Left lobe of liver (tissue), 2 donors: ENCODE data around the gene PLAU. TPM values are rescaled to one million over a fixed set of nuclear protein-coding genes. Genes with fewer than 3 reads are reported as not detected.
"Not testable (repeated sequence)": the region's sequence is repeated elsewhere in the genome, so short reads cannot be mapped to it uniquely, and the experiment has no call there.

ENCODE experiments used
- ATAC-seq: fragments of 200-7000 bp; cut with Tn5 transposase; one replicate; pipeline ENCODE4 v1.9.1; 2020; ENCODE audit warnings: mild to moderate bottlenecking, moderate library complexity
- DNase-seq: peaks from one replicate; pipeline ENCODE4 v3.0.0-alpha.2; 2020; ENCODE audit warnings: low spot score
- total RNA-seq: library from RNA; stranded (reverse); gene quantifications from one replicate; pipeline ENCODE4 v1.2.1, GENCODE V29; 2021
- donor health status: DM: no; HTN: no; CAD: no; lungs with moderate emphysema.
- donor health status: DM: no; HTN: yes; CAD: no.

The PLAU gene
- total RNA-seq, 1 donor from 2014 or later: 0.50 TPM

DNA sequence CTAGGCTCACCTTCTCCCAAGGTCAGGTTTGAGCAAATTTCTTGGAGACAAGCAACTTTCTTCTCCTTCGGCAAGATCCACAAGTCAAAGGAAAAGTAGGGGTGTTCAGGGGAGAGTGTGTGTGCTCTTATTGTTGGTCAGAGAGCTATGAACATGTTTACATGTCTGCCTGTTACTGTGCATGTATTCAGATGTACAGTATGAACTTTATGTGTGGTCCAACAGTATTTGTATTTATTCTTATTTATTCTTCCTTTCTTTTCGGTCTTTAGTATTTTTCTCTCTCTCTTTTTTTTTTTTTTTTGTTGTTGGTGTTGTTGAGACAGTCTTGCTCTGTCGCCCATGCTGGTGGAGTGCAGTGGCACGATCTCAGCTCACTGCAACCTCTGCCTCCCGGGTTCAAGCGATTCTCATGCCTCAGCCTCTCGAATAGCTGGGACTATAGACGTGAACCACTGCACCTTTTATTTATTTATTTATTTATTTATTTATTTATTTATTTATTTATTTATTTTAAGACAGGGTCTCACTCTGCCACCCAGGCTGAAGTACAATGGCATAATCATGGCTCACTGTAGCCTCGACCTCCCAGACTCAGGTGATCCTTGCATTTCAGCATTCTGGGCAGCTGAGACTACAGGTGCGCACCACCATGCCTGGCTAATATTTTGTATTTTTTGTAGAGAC is 38.2 kb downstream of the PLAU start:
- ATAC-seq (no peak), DNase-seq (no peak)

DNA sequence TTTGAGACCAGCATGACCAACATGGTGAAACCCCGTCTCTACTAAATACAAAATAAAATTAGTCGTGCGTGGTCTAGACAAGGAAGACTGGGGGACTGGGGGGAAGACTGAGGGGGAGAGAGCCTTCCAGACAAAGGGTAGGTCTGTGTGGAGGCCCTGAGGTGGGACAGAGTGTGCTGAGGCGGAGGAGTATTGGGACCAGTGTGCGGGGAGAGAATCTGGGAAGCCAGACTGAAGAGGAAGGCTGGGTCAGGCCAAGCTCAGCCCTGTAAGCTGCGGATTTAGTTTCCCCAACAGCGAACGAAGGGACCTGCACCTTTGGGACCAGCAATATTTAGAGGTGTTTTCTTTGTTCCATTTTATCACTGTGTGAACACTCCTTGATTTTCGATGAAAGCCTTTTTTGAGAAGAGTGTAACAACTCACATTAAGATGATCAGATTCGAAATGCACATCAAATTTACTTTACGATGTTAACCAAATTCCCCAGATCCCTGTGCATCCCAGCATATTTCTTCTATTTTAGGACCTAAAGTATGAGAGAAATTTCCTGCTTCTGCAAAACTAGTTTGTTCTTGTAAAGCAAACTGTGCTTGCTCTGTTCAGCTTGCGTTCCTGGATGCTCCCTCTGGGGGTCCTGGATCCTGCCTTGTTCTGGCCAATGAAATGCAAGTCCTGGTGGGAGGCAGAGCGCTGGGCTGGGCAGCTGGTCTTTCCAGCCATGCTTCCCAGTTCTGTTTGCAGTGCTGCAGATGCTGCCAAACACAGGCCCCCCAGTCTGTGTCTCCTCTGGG is 39.4 kb downstream of the PLAU start:
- DNase-seq: no peak
- ATAC-seq: no peak

DNA sequence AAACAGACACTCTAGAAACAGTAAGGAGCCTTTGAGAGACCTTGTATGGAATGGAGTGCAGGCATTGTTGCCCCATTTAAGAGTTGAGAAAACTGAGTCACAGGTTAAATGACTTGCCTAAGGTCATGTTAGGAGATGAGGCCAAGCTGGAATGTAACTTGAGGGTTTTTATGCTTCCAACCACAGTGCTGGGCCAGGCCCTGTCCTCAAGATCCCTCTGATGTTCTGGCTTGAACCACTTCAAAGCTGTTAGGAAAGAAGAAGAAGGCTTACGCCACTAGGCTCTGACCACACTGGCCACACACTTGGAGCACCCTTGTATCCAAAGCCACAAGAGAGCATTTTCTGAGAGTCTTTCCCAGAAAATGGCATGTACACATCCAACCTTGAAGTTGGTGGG is 42.7 kb downstream of the PLAU start:
- no peak for ATAC-seq

DNA sequence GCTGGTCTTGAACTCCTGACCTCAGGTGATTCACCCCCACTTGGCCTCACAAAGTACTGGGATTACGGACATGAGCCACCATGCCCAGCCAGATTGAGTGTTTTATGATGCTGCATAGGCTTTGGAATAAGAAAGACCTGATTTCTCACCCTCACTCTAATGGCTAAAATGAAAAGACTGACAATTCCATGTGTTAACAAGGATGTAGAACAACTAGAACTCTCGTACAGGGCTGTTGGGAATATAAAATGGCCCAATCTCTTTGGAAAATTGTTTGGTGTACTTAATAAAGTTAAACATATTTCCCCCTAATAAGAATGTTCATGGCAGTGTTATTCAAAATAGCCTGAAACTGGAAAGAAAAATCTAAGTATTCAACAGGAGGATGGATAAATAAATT is 43.8 kb downstream of the PLAU start:
- ATAC-seq: no peak
- no peak for DNase-seq

More for the DNA sequence above, 42.7 kb downstream of the PLAU start:
- no peak for DNase-seq

DNA sequence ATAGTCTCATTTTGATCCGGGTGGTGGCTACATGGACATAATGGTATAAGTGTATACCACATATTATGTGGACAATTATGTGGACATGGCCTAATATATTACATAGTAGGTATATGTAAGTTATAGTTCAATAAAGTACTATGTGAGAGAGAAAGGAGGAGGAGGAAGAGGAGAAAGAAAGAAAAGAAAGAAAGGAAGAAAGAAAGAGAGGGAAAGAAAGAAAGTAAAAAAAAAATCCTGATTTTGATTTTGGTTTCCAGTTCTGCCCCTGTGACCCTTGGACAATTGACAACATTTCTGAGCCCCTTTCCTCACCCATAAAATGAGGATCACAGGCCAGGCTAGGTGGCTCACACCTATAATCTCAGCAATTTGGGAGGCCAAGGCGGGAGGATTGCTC is 44.8 kb downstream of the PLAU start:
- DNase-seq (no peak), ATAC-seq (no peak)

DNA sequence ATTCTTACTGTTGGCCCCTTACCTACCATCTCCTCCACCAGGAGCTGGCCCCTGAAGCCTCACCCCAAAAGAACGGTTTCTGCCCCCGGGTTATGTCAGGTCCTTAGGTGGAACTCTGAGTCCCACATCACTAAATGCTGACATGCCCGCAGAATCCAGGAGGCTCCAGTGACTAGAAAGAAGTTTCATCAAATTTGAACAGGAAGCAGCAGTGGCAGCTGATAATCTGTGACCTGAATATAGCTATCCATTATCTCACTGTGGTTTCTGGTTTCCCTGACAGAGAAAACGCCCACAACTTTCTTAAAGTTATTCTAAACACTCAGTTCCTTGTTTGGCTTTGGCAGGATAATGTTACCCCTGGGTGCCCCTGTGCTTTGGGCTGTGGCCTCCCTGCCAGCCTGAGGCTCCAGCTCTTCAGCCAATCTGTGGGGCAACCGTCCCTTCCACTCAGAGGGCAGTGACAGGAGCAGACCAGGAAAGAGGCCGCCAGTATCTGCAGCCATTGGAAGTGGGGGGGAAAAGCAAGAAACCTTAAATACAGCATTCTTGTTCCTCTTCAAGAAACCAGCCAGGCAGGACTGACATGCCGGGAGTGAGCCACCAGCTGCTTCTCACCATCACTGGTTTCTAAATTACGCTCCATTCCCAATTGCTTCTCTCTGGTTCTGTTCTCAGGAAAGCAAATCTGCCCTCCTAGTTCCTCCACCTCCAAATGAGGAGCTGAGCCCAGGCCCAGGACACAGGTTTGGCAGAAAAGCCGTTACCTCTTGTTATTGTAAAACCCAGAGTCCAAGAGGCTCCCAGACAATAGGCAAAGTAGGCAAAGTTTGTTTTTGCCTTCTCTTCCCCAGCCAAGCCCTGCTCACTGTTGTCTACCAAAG is 45.8 kb downstream of the PLAU start:
- ATAC-seq: peak; percentile 27
- no peak for DNase-seq

DNA sequence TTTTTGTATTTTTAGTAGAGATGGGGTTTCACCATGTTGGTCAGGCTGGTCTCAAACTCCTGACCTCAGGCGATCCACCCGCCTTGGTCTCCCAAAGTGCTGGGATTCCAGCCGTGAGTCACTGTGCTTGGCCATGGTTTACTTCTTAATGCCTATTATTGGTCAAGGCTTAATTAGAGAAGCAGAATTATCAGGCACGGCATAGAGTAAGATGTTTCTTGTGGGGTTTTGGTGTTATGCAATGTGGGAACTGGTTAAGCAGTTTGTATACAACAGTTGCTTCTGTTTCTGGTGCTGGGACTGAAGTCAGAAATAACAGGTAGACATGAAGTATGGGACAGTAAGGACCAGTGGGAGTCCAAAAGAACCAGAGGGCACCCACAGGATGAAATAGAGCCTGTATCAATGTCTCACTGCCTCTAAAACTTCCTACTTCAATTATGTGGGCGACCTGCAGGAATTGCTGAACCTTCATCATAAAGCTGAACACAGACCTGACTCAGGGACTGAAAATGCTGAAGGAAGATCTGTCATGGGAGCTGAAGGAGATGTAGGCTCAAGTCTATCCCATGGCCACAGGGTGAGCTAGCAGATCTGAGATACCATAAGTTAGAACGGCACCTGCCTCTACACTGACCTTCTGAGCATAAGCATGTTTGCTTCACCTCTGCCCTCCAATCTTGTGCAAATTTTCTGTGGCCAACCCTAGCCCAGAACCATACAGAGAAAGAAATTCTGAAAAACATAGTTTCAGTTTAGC is 48.7 kb downstream of the PLAU start:
- peak; percentile 37 for DNase-seq
- peak; percentile 81 for ATAC-seq

DNA sequence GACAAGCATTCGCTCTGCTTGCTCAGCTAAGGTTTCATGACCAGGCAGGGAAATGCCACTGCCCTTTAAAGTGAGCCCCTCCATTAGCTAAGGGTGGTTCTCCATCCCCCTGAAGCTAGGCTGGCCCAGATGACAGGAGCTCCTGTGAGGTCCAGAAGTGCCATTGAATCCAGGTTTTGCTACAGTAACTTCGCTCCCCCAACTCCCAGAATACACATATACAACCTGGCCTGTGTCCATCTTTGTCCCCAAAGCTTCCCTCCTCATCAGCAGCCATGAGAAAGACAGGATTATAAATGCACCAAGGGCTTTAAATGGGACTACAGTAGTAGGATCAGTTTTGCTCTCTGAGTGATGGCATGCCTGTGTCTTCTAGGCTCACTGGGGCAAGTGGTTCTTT is 51.5 kb downstream of the PLAU start:
- ATAC-seq: no peak
- peak; percentile 18 for DNase-seq

DNA sequence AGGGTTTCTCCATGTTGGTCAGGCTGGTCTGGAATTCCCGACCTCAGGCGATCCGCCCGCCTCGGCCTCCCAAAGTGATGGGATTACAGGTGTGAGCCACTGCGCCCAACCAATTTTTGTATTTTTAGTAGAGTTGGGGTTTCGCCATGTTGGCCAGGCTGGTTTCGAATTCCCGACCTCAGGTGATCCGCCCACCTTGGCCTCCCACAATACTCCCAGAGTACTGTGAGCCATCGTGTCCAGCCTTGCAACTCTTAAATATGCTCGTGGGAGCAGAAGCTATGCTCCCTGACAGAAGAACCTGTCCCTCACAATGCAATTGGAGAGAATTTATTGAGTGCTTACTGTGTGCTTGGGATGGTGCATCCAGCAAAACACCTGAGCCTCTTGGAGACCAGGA is 52.6 kb downstream of the PLAU start:
- not testable (repeated sequence) for ATAC-seq, DNase-seq

DNA sequence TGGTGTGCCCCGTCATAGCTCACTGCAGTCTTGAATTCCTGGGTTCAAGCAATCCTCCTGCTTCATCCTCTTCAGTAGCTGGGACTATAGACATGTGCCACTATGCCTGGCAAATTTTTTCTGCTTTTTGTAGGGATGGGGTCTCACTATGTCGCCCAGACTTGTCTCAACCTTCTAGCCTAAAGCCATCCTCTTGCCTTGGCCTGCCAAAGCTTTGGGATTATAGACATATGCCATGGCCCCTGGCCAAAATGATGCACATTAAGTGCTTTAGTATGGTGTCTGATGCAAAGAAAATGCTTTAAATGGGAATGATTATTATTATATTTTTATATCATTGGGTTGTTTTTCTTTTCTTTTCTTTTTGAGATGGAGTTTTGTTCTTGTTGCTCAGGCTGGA is 53.8 kb downstream of the PLAU start:
- DNase-seq (no peak), ATAC-seq (no peak)

DNA sequence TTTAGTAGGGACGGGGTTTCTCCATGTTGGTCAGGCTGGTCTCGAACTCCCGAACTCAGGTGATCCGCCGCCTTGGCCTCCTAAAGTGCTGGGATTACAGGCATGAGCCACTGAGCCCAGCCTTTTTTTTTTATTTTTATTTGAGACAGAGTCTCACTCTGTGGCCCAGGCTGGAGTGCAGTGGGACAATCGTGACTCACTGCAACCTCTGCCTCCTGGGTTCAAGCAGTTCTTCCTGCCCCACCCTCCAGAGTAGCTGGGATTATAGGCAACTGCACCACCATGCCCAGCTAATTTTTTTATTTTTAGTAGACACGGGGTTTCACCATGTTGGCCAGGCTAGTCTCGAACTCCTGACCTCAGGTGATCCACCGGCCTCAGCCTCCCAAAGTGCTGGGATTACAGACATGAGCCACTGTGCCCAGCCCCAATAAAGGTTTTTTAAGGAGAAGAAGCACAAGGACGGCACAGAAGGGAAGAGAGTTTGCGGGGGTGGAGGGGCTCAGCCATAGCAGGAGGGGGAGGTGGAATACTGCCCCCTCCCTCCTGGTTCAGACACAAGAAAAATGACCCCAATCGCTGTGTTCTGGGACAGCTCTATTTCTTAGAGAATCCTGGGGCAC is 54.4 kb downstream of the PLAU start:
- ATAC-seq, DNase-seq: not testable (repeated sequence)

DNA sequence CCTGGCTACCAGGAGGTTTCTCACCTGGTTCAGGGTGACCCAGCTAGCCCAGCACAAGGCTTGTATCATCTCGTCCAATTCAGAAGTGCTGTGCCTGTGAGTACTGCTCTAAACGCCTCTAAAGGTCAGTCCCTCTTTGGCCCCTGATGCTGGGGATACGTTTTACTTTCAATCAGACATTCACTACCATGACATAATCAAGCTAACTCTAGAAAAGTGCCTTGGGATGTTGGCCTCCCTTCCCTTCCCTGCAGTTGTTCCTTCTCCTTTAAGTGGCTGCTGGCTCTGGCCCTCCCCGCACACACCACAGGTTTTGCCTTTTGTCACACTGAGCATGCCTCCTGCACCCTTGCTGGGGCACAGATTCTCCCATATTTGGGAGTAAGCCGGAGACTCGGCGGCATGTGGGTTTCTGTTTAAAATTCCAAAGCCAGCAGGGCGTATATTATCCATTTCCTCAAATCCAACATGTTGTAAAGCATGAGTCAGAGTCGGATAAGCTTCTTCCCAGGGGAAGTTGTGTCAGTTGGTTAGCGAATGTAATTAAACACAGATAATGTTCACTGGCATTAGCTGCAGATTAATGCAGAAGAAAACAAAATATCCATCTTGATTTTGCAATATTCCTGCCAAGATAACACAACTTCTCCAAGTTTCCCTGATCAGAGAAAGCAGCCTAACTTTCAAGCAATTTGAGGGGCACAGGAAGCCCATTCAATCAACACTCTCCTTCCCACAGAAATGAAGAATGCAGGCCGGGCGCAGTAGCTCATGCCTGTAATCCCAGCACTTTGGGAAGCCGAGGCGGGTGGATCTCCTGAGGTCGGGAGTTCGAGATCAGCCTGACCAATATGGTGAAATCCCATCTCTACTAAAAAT is 55.2 kb downstream of the PLAU start:
- no peak for DNase-seq
- peak; percentile 58 for ATAC-seq

DNA sequence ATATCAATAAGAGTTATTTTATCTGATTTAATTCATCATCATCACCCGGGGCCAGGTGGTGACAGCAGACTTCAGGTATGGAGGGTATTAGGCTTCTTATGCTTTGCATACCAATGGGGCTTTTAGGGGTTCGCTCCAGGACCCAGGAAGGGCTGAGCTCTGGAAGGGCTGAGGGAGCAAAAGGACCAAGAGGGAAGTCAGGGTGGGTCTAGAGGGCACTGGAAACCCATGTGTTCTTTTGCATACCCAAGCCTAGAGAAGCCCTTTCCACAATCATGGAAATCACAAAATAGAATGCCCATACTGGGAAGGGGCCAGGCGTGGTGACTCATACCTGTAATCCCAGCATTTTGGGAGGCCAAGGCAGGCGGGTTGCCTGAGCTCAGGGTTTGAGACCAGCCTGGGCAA is 56.1 kb downstream of the PLAU start:
- DNase-seq (no peak), ATAC-seq (no peak)

Other genes starting within 250 kb of the PLAU start
- 6.6 TPM for gene AGAP5, start 213.0 kb upstream of the PLAU start, total RNA-seq
- 38.5 TPM for gene SEC24C, start 166.8 kb upstream of the PLAU start, total RNA-seq
- 14.1 TPM for gene CHCHD1, start 129.1 kb upstream of the PLAU start, total RNA-seq
- gene ZSWIM8, start 125.5 kb upstream of the PLAU start, total RNA-seq: 101 TPM
- 11.5 TPM for gene NDST2, start 99.5 kb upstream of the PLAU start, total RNA-seq
- gene CAMK2G, start 36.6 kb upstream of the PLAU start, total RNA-seq: 11.1 TPM
- gene VCL, start 87.0 kb downstream of the PLAU start, total RNA-seq: 14.5 TPM
- gene AP3M1, start 239.7 kb downstream of the PLAU start, total RNA-seq: 14.6 TPM
- 76.2 TPM for gene ADK, start 240.1 kb downstream of the PLAU start, total RNA-seq